GM23248 (cell line): ENCODE data around the gene OSBP2.

Source experiments
- EZH2 ChIP-seq: fragments of 200-600 bp; sonication (generic); IDR thresholded peaks from 2 replicates; pipeline ENCODE4 v1.6.1; 2018; ENCODE audit warnings: antibody characterized with exemption, mild to moderate bottlenecking; ENCODE audit not compliant: insufficient read depth, poor library complexity, severe bottlenecking
- EZH2phosphoT487 ChIP-seq: fragments of 200-600 bp; sonication (generic); IDR thresholded peaks from 2 replicates; pipeline ENCODE4 v1.6.1; 2018; ENCODE audit warnings: antibody characterized with exemption, moderate library complexity, mild to moderate bottlenecking, low read depth; ENCODE audit not compliant: insufficient read depth

- TF ChIP-seq EZH2phosphoT487, result no peak
- no peak for TF ChIP-seq EZH2
Observed at GRCh38 chr22:30689622-30690021, 5.1 kb upstream of the OSBP2 start.
